ENCODE data around the gene ZPR1. TPM values are rescaled to one million over a fixed set of nuclear protein-coding genes. Genes with fewer than 3 reads are reported as not detected.

The ZPR1 gene
- total and polyA plus RNA-seq, 4 donors, result 9.4 to 56.1 (median 18.3) TPM

- Histone ChIP-seq H3K4me3 (ENCODE audit: low read depth in 1 of 3, low read length in 3 of 3) (no peak overlapping the region), H3K9me3 (ENCODE audit: control insufficient read depth in 4 of 4, low read length in 3 of 4) (no peaks in the 10 kb centered on the region), H3K27ac (ENCODE audit: low read depth in 1 of 2, low read length in 2 of 2) (no peak overlapping the region), H3K4me1 (ENCODE audit: control insufficient read depth in 4 of 4, insufficient read depth in 4 of 4, low read length in 3 of 4) (peaks cover 3 to 14% (median 7%) of the 10 kb centered on the region in 4 donors), H3K27me3 (ENCODE audit: control insufficient read depth in 4 of 4, insufficient read depth in 4 of 4, low read length in 3 of 4) (no peaks in the 10 kb centered on the region), H3K9ac (ENCODE audit: low read depth in 1 of 2, low read length in 2 of 2) (no peak overlapping the region), H3K36me3 (ENCODE audit: control insufficient read depth in 4 of 4, insufficient read depth in 3 of 4, low read depth in 1 of 4, low read length in 3 of 4) (no peaks in the 10 kb centered on the region)
- TF ChIP-seq TAF1 (conservative IDR thresholded peaks at IDR 0.05), result no peak
- TF ChIP-seq JUND (IDR thresholded peaks at IDR 0.05), result no peak
- no peak for TF ChIP-seq ATF3 (IDR thresholded peaks at IDR 0.05)
- no peak for TF ChIP-seq NR2F2 (IDR thresholded peaks at IDR 0.05)
- TF ChIP-seq HNF4G (IDR thresholded peaks at IDR 0.05), result no peak
- TF ChIP-seq, protein P1, sequence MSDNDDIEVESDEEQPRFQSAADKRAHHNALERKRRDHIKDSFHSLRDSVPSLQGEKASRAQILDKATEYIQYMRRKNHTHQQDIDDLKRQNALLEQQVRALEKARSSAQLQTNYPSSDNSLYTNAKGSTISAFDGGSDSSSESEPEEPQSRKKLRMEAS (IDR thresholded peaks at IDR 0.05), result no peak
- TF ChIP-seq HNF4A (conservative IDR thresholded peaks at IDR 0.05), result no peak
- TF ChIP-seq RAD21 (IDR thresholded peaks at IDR 0.05), result no peak
- TF ChIP-seq, protein P2, sequence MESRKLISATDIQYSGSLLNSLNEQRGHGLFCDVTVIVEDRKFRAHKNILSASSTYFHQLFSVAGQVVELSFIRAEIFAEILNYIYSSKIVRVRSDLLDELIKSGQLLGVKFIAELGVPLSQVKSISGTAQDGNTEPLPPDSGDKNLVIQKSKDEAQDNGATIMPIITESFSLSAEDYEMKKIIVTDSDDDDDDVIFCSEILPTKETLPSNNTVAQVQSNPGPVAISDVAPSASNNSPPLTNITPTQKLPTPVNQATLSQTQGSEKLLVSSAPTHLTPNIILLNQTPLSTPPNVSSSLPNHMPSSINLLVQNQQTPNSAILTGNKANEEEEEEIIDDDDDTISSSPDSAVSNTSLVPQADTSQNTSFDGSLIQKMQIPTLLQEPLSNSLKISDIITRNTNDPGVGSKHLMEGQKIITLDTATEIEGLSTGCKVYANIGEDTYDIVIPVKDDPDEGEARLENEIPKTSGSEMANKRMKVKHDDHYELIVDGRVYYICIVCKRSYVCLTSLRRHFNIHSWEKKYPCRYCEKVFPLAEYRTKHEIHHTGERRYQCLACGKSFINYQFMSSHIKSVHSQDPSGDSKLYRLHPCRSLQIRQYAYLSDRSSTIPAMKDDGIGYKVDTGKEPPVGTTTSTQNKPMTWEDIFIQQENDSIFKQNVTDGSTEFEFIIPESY (IDR thresholded peaks at IDR 0.05), result no peak
- TF ChIP-seq EGR1 (IDR thresholded peaks at IDR 0.05; ENCODE audit: low read depth in 2 of 2), result no peak
- no peak for TF ChIP-seq FOXA2 (IDR thresholded peaks at IDR 0.05)
- no peak for TF ChIP-seq RXRA (IDR thresholded peaks at IDR 0.05)
- no peak for TF ChIP-seq FOXA1 (IDR thresholded peaks at IDR 0.05)
- no peak for TF ChIP-seq CTCF (IDR thresholded peaks at IDR 0.05; ENCODE audit: low read depth, low read length, missing input control)
- TF ChIP-seq REST (IDR thresholded peaks at IDR 0.05), result no peak
- no peak for DNase-seq (ENCODE audit: low spot score)
- WGBS, result 93% methylated on average over 2 of the region's 2 CpGs
These were observed 12.8 kb upstream of the ZPR1 start for GRCh38 chr11:116800610-116801009.

GRCh38 chr11:116798368-116798767 is 10.5 kb upstream of the ZPR1 start:
- WGBS, result 86% methylated on average over 5 of the region's 5 CpGs
- Histone ChIP-seq H3K36me3 (ENCODE audit: control insufficient read depth in 4 of 4, insufficient read depth in 3 of 4, low read depth in 1 of 4, low read length in 3 of 4) (no peaks in the 10 kb centered on the region), H3K9me3 (ENCODE audit: control insufficient read depth in 4 of 4, low read length in 3 of 4) (no peaks in the 10 kb centered on the region), H3K27me3 (ENCODE audit: control insufficient read depth in 4 of 4, insufficient read depth in 4 of 4, low read length in 3 of 4) (no peaks in the 10 kb centered on the region), H3K4me3 (ENCODE audit: low read depth in 1 of 3, low read length in 3 of 3) (no peak overlapping the region), H3K9ac (ENCODE audit: low read depth in 1 of 2, low read length in 2 of 2) (no peak overlapping the region), H3K4me1 (ENCODE audit: control insufficient read depth in 4 of 4, insufficient read depth in 4 of 4, low read length in 3 of 4) (peaks cover 3 to 17% (median 8%) of the 10 kb centered on the region in 4 donors), H3K27ac (ENCODE audit: low read depth in 1 of 2, low read length in 2 of 2) (no peak overlapping the region)
- DNase-seq (ENCODE audit: low spot score), result no peak
- TF ChIP-seq TAF1 (conservative IDR thresholded peaks at IDR 0.05) (no peak), ATF3 (IDR thresholded peaks at IDR 0.05) (no peak), HNF4A (conservative IDR thresholded peaks at IDR 0.05) (no peak), JUND (IDR thresholded peaks at IDR 0.05) (no peak), FOXA2 (IDR thresholded peaks at IDR 0.05) (no peak), NR2F2 (IDR thresholded peaks at IDR 0.05) (no peak), RAD21 (IDR thresholded peaks at IDR 0.05) (no peak), RXRA (IDR thresholded peaks at IDR 0.05) (no peak), SP1 (IDR thresholded peaks at IDR 0.05) (no peak), EGR1 (IDR thresholded peaks at IDR 0.05; ENCODE audit: low read depth in 2 of 2) (no peak), FOXA1 (IDR thresholded peaks at IDR 0.05) (no peak)
- TF ChIP-seq, protein P1 (IDR thresholded peaks at IDR 0.05), result no peak

Data from liver (tissue), 9 donors.